ENCODE measurements around the gene MAPK10.

MAPK10 gene

DNA sequence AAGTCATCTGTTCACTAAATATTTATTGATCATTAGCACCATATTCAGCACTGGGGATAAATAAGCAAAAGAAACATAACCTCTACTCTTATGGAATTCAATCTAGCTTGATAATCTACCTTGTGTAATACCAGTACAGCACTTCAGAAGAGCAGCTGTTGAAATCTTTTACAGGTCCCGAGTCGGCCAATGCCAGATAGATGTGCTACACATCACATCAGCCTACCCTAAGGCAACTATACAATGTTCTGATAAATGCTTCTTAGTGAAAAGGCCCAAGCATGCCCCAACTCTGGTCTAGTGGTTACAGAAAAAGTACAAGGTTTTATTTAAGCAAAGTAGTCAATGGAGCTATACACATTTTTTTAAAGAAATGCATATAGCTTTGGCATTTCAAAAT is 68.7 kb downstream of the MAPK10 start:
- TF ChIP-seq RAD21 (IDR thresholded peaks at IDR 0.05; ENCODE audit: low read depth): no peak
- no peak for TF ChIP-seq FOXM1 (IDR thresholded peaks at IDR 0.05; ENCODE audit: borderline replicate concordance, low read depth)
- no peak for TF ChIP-seq NFIC (IDR thresholded peaks at IDR 0.05)
- TF ChIP-seq, protein P1, sequence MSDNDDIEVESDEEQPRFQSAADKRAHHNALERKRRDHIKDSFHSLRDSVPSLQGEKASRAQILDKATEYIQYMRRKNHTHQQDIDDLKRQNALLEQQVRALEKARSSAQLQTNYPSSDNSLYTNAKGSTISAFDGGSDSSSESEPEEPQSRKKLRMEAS (IDR thresholded peaks at IDR 0.05): no peak
- TF ChIP-seq, protein P2, sequence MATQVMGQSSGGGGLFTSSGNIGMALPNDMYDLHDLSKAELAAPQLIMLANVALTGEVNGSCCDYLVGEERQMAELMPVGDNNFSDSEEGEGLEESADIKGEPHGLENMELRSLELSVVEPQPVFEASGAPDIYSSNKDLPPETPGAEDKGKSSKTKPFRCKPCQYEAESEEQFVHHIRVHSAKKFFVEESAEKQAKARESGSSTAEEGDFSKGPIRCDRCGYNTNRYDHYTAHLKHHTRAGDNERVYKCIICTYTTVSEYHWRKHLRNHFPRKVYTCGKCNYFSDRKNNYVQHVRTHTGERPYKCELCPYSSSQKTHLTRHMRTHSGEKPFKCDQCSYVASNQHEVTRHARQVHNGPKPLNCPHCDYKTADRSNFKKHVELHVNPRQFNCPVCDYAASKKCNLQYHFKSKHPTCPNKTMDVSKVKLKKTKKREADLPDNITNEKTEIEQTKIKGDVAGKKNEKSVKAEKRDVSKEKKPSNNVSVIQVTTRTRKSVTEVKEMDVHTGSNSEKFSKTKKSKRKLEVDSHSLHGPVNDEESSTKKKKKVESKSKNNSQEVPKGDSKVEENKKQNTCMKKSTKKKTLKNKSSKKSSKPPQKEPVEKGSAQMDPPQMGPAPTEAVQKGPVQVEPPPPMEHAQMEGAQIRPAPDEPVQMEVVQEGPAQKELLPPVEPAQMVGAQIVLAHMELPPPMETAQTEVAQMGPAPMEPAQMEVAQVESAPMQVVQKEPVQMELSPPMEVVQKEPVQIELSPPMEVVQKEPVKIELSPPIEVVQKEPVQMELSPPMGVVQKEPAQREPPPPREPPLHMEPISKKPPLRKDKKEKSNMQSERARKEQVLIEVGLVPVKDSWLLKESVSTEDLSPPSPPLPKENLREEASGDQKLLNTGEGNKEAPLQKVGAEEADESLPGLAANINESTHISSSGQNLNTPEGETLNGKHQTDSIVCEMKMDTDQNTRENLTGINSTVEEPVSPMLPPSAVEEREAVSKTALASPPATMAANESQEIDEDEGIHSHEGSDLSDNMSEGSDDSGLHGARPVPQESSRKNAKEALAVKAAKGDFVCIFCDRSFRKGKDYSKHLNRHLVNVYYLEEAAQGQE (IDR thresholded peaks at IDR 0.05; ENCODE audit: low read depth): no peak
- TF ChIP-seq TAF1 (IDR thresholded peaks at IDR 0.05; ENCODE audit: low read depth): no peak
- no peak for TF ChIP-seq ZBTB7A (IDR thresholded peaks at IDR 0.05; ENCODE audit: low read depth)
- TF ChIP-seq YY1 (IDR thresholded peaks at IDR 0.05; ENCODE audit: low read depth): no peak
- TF ChIP-seq EGR1 (IDR thresholded peaks at IDR 0.05): no peak
- TF ChIP-seq, protein P3, sequence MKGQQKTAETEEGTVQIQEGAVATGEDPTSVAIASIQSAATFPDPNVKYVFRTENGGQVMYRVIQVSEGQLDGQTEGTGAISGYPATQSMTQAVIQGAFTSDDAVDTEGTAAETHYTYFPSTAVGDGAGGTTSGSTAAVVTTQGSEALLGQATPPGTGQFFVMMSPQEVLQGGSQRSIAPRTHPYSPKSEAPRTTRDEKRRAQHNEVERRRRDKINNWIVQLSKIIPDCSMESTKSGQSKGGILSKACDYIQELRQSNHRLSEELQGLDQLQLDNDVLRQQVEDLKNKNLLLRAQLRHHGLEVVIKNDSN (IDR thresholded peaks at IDR 0.05): no peak
- TF ChIP-seq TCF12 (IDR thresholded peaks at IDR 0.05; ENCODE audit: low read depth): no peak
- TF ChIP-seq EP300 (IDR thresholded peaks at IDR 0.05; ENCODE audit: borderline replicate concordance): no peak
- TF ChIP-seq CREB1 (IDR thresholded peaks at IDR 0.05; ENCODE audit: low read depth): no peak
- no peak for TF ChIP-seq TEAD4 (IDR thresholded peaks at IDR 0.05)
- TF ChIP-seq CEBPB (IDR thresholded peaks at IDR 0.05): no peak

DNA sequence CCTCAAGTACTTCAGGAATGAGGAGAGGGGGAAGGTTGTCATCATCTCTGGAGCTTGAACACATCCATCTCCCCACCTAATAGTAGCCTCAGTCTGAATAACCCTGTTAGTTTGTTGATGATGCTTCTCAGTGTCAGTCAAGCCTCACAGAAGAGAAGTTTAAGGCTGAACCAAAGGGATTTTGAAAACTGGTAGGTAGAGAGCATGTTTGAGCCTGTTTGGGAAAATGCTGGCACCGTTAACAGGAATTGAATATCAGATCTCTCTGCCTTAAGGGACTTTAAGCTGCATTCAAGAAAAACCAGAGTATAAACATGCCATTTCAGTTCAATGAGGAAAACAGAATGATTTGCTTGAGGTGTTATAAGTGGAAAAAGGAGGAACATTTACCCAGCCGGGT is 73.1 kb downstream of the MAPK10 start:
- TF ChIP-seq EP300 (IDR thresholded peaks at IDR 0.05; ENCODE audit: borderline replicate concordance) (no peak), EGR1 (IDR thresholded peaks at IDR 0.05) (no peak), ZBTB7A (IDR thresholded peaks at IDR 0.05; ENCODE audit: low read depth) (no peak), TCF12 (IDR thresholded peaks at IDR 0.05; ENCODE audit: low read depth) (no peak), FOXM1 (IDR thresholded peaks at IDR 0.05; ENCODE audit: borderline replicate concordance, low read depth) (no peak), CREB1 (IDR thresholded peaks at IDR 0.05; ENCODE audit: low read depth) (no peak), TEAD4 (IDR thresholded peaks at IDR 0.05) (no peak), TAF1 (IDR thresholded peaks at IDR 0.05; ENCODE audit: low read depth) (no peak), CEBPB (IDR thresholded peaks at IDR 0.05) (no peak), YY1 (IDR thresholded peaks at IDR 0.05; ENCODE audit: low read depth) (no peak), RAD21 (IDR thresholded peaks at IDR 0.05; ENCODE audit: low read depth) (no peak), NFIC (IDR thresholded peaks at IDR 0.05) (no peak)
- TF ChIP-seq, protein P3 (IDR thresholded peaks at IDR 0.05): no peak
- TF ChIP-seq, protein P2 (IDR thresholded peaks at IDR 0.05; ENCODE audit: low read depth): no peak
- TF ChIP-seq, protein P1 (IDR thresholded peaks at IDR 0.05): no peak

DNA sequence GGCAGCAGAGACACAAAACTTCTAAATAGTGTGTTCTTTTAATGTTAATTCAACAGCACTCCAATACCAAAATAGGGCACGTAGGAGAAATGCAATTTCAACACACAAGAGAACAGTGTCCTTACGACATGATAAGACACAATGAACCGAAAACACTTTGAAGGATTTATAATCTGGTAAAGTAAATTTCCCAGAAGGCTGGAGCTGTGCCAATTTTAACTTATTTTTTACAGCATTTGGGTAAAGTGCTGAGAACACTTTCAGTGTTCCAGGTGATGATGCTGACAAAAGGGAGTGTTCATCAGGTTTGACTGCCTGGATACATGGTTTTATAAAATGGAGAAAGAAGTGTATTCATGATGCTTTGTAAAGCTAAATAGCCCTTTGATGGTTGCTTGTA is 76.5 kb downstream of the MAPK10 start:
- TF ChIP-seq YY1 (IDR thresholded peaks at IDR 0.05; ENCODE audit: low read depth) (no peak), ZBTB7A (IDR thresholded peaks at IDR 0.05; ENCODE audit: low read depth) (no peak), EP300 (IDR thresholded peaks at IDR 0.05; ENCODE audit: borderline replicate concordance) (no peak), CEBPB (IDR thresholded peaks at IDR 0.05) (no peak), RAD21 (IDR thresholded peaks at IDR 0.05; ENCODE audit: low read depth) (no peak), FOXM1 (IDR thresholded peaks at IDR 0.05; ENCODE audit: borderline replicate concordance, low read depth) (no peak), TAF1 (IDR thresholded peaks at IDR 0.05; ENCODE audit: low read depth) (no peak), TCF12 (IDR thresholded peaks at IDR 0.05; ENCODE audit: low read depth) (no peak)
- TF ChIP-seq, protein P1 (IDR thresholded peaks at IDR 0.05): no peak

DNA sequence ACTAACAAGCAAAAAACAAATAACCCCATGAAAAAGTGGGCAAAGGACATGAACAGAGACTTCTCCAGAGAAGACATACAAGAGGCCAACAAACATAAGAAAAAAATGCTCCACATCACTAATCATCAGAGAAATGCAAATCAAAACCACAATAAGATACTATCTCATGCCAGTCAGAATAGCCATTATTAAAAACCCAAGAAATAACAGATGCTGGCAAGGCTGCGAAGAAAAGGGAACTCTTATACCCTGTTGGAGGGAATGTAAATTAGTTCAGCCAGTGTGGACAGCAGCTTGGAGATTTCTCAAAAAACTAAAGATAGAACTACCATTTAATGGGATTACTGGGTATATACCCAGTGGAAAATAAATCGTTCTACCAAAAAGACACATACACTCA is 79.6 kb downstream of the MAPK10 start:
- TF ChIP-seq TAF1 (IDR thresholded peaks at IDR 0.05; ENCODE audit: low read depth): no peak
- TF ChIP-seq EP300 (IDR thresholded peaks at IDR 0.05; ENCODE audit: borderline replicate concordance): no peak
- no peak for TF ChIP-seq TCF12 (IDR thresholded peaks at IDR 0.05; ENCODE audit: low read depth)
- no peak for TF ChIP-seq CEBPB (IDR thresholded peaks at IDR 0.05)
- TF ChIP-seq, protein P1 (IDR thresholded peaks at IDR 0.05): no peak
- TF ChIP-seq YY1 (IDR thresholded peaks at IDR 0.05; ENCODE audit: low read depth): no peak
- TF ChIP-seq RAD21 (IDR thresholded peaks at IDR 0.05; ENCODE audit: low read depth): no peak
- no peak for TF ChIP-seq TEAD4 (IDR thresholded peaks at IDR 0.05)
- TF ChIP-seq, protein P2 (IDR thresholded peaks at IDR 0.05; ENCODE audit: low read depth): no peak
- no peak for TF ChIP-seq FOXM1 (IDR thresholded peaks at IDR 0.05; ENCODE audit: borderline replicate concordance, low read depth)
- no peak for TF ChIP-seq CREB1 (IDR thresholded peaks at IDR 0.05; ENCODE audit: low read depth)
- no peak for TF ChIP-seq NFIC (IDR thresholded peaks at IDR 0.05)
- TF ChIP-seq, protein P3 (IDR thresholded peaks at IDR 0.05): no peak
- TF ChIP-seq ZBTB7A (IDR thresholded peaks at IDR 0.05; ENCODE audit: low read depth): no peak
- no peak for TF ChIP-seq EGR1 (IDR thresholded peaks at IDR 0.05)

Measured in Ishikawa (cell line).